Measurements from ENCODE around the gene ANXA1.
"Not testable (repeated sequence)": the region's sequence is repeated elsewhere in the genome, so short reads cannot be mapped to it uniquely, and the experiment has no call there.

Gene ANXA1

GRCh38 chr9:73173557-73174329 lies 22.1 kb downstream of the ANXA1 start:
- Histone ChIP-seq H3K4me1 (ENCODE audit: control insufficient read depth, low read depth, low read length) (no peaks in the 10 kb centered on the region), H3K4me3 (ENCODE audit: low read length) (no peak overlapping the region), H3K9ac (ENCODE audit: low read length) (no peak overlapping the region), H3K27me3 (ENCODE audit: control insufficient read depth, insufficient read depth, low read length) (no peaks in the 10 kb centered on the region), H3K36me3 (ENCODE audit: control insufficient read depth, low read depth, low read length) (no peaks in the 10 kb centered on the region), H3K27ac (ENCODE audit: low read length) (no peak overlapping the region), H3K9me3 (ENCODE audit: control insufficient read depth, low read depth, low read length) (no peaks in the 10 kb centered on the region)

GRCh38 chr9:73174330-73174980 lies 22.8 kb downstream of the ANXA1 start:
- no peaks in the 10 kb centered on the region for H3K36me3 ChIP-seq (ENCODE audit: control insufficient read depth, low read depth, low read length)
- H3K9ac ChIP-seq (ENCODE audit: low read length) = no peak overlapping the region
- H3K9me3 ChIP-seq (ENCODE audit: control insufficient read depth, low read depth, low read length) = no peaks in the 10 kb centered on the region
- no peak overlapping the region for H3K4me3 ChIP-seq (ENCODE audit: low read length)
- H3K27me3 ChIP-seq (ENCODE audit: control insufficient read depth, insufficient read depth, low read length) = no peaks in the 10 kb centered on the region
- H3K27ac ChIP-seq (ENCODE audit: low read length) = no peak overlapping the region
- no peaks in the 10 kb centered on the region for H3K4me1 ChIP-seq (ENCODE audit: control insufficient read depth, low read depth, low read length)

GRCh38 chr9:73176450-73176875 lies 24.8 kb downstream of the ANXA1 start:
- Histone ChIP-seq H3K27ac (ENCODE audit: low read length) (no peak overlapping the region), H3K4me3 (ENCODE audit: low read length) (no peak overlapping the region), H3K9ac (ENCODE audit: low read length) (no peak overlapping the region), H3K36me3 (ENCODE audit: control insufficient read depth, low read depth, low read length) (no peaks in the 10 kb centered on the region), H3K4me1 (ENCODE audit: control insufficient read depth, low read depth, low read length) (no peaks in the 10 kb centered on the region), H3K27me3 (ENCODE audit: control insufficient read depth, insufficient read depth, low read length) (no peaks in the 10 kb centered on the region), H3K9me3 (ENCODE audit: control insufficient read depth, low read depth, low read length) (no peaks in the 10 kb centered on the region)

GRCh38 chr9:73178044-73178443 lies 26.4 kb downstream of the ANXA1 start:
- no peaks in the 10 kb centered on the region for H3K9me3 ChIP-seq (ENCODE audit: control insufficient read depth, low read depth, low read length)
- H3K27me3 ChIP-seq (ENCODE audit: control insufficient read depth, insufficient read depth, low read length) = no peaks in the 10 kb centered on the region
- H3K4me3 ChIP-seq (ENCODE audit: low read length) = no peak overlapping the region
- H3K36me3 ChIP-seq (ENCODE audit: control insufficient read depth, low read depth, low read length) = no peaks in the 10 kb centered on the region
- H3K9ac ChIP-seq (ENCODE audit: low read length) = no peak overlapping the region
- H3K4me1 ChIP-seq (ENCODE audit: control insufficient read depth, low read depth, low read length) = no peaks in the 10 kb centered on the region
- no peak overlapping the region for H3K27ac ChIP-seq (ENCODE audit: low read length)

GRCh38 chr9:73179589-73179988 lies 27.9 kb downstream of the ANXA1 start:
- Histone ChIP-seq H3K27ac (ENCODE audit: low read length) (no peak overlapping the region), H3K36me3 (ENCODE audit: control insufficient read depth, low read depth, low read length) (no peaks in the 10 kb centered on the region), H3K4me3 (ENCODE audit: low read length) (no peak overlapping the region), H3K27me3 (ENCODE audit: control insufficient read depth, insufficient read depth, low read length) (no peaks in the 10 kb centered on the region), H3K9ac (ENCODE audit: low read length) (no peak overlapping the region), H3K4me1 (ENCODE audit: control insufficient read depth, low read depth, low read length) (no peaks in the 10 kb centered on the region), H3K9me3 (ENCODE audit: control insufficient read depth, low read depth, low read length) (no peaks in the 10 kb centered on the region)

- no peak overlapping the region for H3K4me3 ChIP-seq (ENCODE audit: low read length)
- H3K9ac ChIP-seq (ENCODE audit: low read length) = no peak overlapping the region
- H3K27me3 ChIP-seq (ENCODE audit: control insufficient read depth, insufficient read depth, low read length) = no peaks in the 10 kb centered on the region
- H3K36me3 ChIP-seq (ENCODE audit: control insufficient read depth, low read depth, low read length) = no peaks in the 10 kb centered on the region
- no peaks in the 10 kb centered on the region for H3K9me3 ChIP-seq (ENCODE audit: control insufficient read depth, low read depth, low read length)
- H3K4me1 ChIP-seq (ENCODE audit: control insufficient read depth, low read depth, low read length) = no peaks in the 10 kb centered on the region
- no peak overlapping the region for H3K27ac ChIP-seq (ENCODE audit: low read length)
Observed at GRCh38 chr9:73180403-73180802, 28.7 kb downstream of the ANXA1 start.

GRCh38 chr9:73182928-73183327 lies 31.3 kb downstream of the ANXA1 start:
- Histone ChIP-seq H3K9me3 (ENCODE audit: control insufficient read depth, low read depth, low read length) (no peaks in the 10 kb centered on the region), H3K4me1 (ENCODE audit: control insufficient read depth, low read depth, low read length) (peaks cover 3% of the 10 kb centered on the region), H3K9ac (ENCODE audit: low read length) (no peak overlapping the region), H3K27me3 (ENCODE audit: control insufficient read depth, insufficient read depth, low read length) (no peaks in the 10 kb centered on the region), H3K36me3 (ENCODE audit: control insufficient read depth, low read depth, low read length) (no peaks in the 10 kb centered on the region), H3K4me3 (ENCODE audit: low read length) (no peak overlapping the region), H3K27ac (ENCODE audit: low read length) (no peak overlapping the region)

- Histone ChIP-seq H3K36me3 (ENCODE audit: control insufficient read depth, low read depth, low read length) (no peaks in the 10 kb centered on the region), H3K9ac (ENCODE audit: low read length) (no peak overlapping the region), H3K27me3 (ENCODE audit: control insufficient read depth, insufficient read depth, low read length) (no peaks in the 10 kb centered on the region), H3K9me3 (ENCODE audit: control insufficient read depth, low read depth, low read length) (no peaks in the 10 kb centered on the region), H3K27ac (ENCODE audit: low read length) (no peak overlapping the region), H3K4me3 (ENCODE audit: low read length) (no peak overlapping the region), H3K4me1 (ENCODE audit: control insufficient read depth, low read depth, low read length) (peaks cover 3% of the 10 kb centered on the region)
Observed at GRCh38 chr9:73183428-73183827, 31.8 kb downstream of the ANXA1 start.

- Histone ChIP-seq H3K4me1 (ENCODE audit: control insufficient read depth, low read depth, low read length) (peaks cover 3% of the 10 kb centered on the region), H3K9ac (ENCODE audit: low read length) (no peak overlapping the region), H3K4me3 (ENCODE audit: low read length) (no peak overlapping the region), H3K27me3 (ENCODE audit: control insufficient read depth, insufficient read depth, low read length) (no peaks in the 10 kb centered on the region), H3K9me3 (ENCODE audit: control insufficient read depth, low read depth, low read length) (no peaks in the 10 kb centered on the region), H3K36me3 (ENCODE audit: control insufficient read depth, low read depth, low read length) (no peaks in the 10 kb centered on the region), H3K27ac (ENCODE audit: low read length) (no peak overlapping the region)
Observed at GRCh38 chr9:73183917-73184861, 32.5 kb downstream of the ANXA1 start.

- H3K4me3 ChIP-seq (ENCODE audit: low read length); H3K4me1 ChIP-seq (ENCODE audit: control insufficient read depth, low read depth, low read length); H3K9me3 ChIP-seq (ENCODE audit: control insufficient read depth, low read depth, low read length): not testable (repeated sequence)
Observed at GRCh38 chr9:73191109-73191508, 39.4 kb downstream of the ANXA1 start.

GRCh38 chr9:73194284-73194683 lies 42.6 kb downstream of the ANXA1 start:
- Histone ChIP-seq H3K4me1 (ENCODE audit: control insufficient read depth, low read depth, low read length) (no peaks in the 10 kb centered on the region), H3K4me3 (ENCODE audit: low read length) (no peak overlapping the region), H3K27ac (ENCODE audit: low read length) (no peak overlapping the region), H3K27me3 (ENCODE audit: control insufficient read depth, insufficient read depth, low read length) (no peaks in the 10 kb centered on the region), H3K36me3 (ENCODE audit: control insufficient read depth, low read depth, low read length) (no peaks in the 10 kb centered on the region), H3K9me3 (ENCODE audit: control insufficient read depth, low read depth, low read length) (no peaks in the 10 kb centered on the region), H3K9ac (ENCODE audit: low read length) (no peak overlapping the region)

More at GRCh38 chr9:73191109-73191508, 39.4 kb downstream of the ANXA1 start:
- not testable (repeated sequence) for H3K27me3 ChIP-seq (ENCODE audit: control insufficient read depth, insufficient read depth, low read length); H3K36me3 ChIP-seq (ENCODE audit: control insufficient read depth, low read depth, low read length); H3K27ac ChIP-seq (ENCODE audit: low read length); H3K9ac ChIP-seq (ENCODE audit: low read length)

Measured in iPS-18a (cell line).